Left ventricle myocardium inferior (tissue), 1 donor: ENCODE measurements around the gene ARHGEF17. TPM values are rescaled to one million over a fixed set of nuclear protein-coding genes. Genes with fewer than 3 reads are reported as not detected.
A peak's percentile ranks its signal among the peaks of the same experiment; 100 is the strongest.
"Not testable (repeated sequence)": the region's sequence is repeated elsewhere in the genome, so short reads cannot be mapped to it uniquely, and the experiment has no call there.

Experiments used
- DNase-seq: peaks from one replicate; pipeline ENCODE4 v3.0.0-alpha.2; 2020
- H3K27ac ChIP-seq: fragments of 200-600 bp; replicated peaks from 2 replicates; pipeline ENCODE4 v1.8.0; 2021
- H3K27me3 ChIP-seq: fragments of 200-600 bp; 2 replicates; pipeline ENCODE4 v1.8.0; 2021; ENCODE audit warnings: low read depth
- H3K36me3 ChIP-seq: fragments of 200-600 bp; 2 replicates; pipeline ENCODE4 v1.8.0; 2021
- H3K4me1 ChIP-seq: fragments of 200-600 bp; 2 replicates; pipeline ENCODE4 v1.8.0; 2021
- H3K4me3 ChIP-seq: fragments of 200-600 bp; 2 replicates; pipeline ENCODE4 v1.8.0; 2021; ENCODE audit warnings: mild to moderate bottlenecking, moderate library complexity
- H3K9me3 ChIP-seq: fragments of 200-600 bp; replicated peaks from 2 replicates; pipeline ENCODE4 v1.8.0; 2021
- intact Hi-C: fragments of 100-400 bp; cut with micrococcal nuclease; formaldehyde crosslinking; loops from one replicate; pipeline ENCODE4 v1.11.0; 2022
- total RNA-seq: library from RNA; stranded (reverse); fragmentation: NEBNext Ultra II Directional; extraction: Animal tissue kit (Norgen Biotek cat#: 25700); gene quantifications from one replicate; pipeline ENCODE4 v1.2.1, GENCODE V29; 2021
- TF ChIP-seq, protein P1 (sequence below): fragments of 200-600 bp; IDR thresholded peaks from 2 replicates; pipeline ENCODE4 v1.8.0; 2021; ENCODE audit warnings: antibody characterized with exemption, mild to moderate bottlenecking, borderline replicate concordance
- donor health status: DM: no; HTN: yes; CAD: no; lungs with severe emphysema.

Gene ARHGEF17
- total RNA-seq, 1 donor from 2014 or later: 53.1 TPM

DNA sequence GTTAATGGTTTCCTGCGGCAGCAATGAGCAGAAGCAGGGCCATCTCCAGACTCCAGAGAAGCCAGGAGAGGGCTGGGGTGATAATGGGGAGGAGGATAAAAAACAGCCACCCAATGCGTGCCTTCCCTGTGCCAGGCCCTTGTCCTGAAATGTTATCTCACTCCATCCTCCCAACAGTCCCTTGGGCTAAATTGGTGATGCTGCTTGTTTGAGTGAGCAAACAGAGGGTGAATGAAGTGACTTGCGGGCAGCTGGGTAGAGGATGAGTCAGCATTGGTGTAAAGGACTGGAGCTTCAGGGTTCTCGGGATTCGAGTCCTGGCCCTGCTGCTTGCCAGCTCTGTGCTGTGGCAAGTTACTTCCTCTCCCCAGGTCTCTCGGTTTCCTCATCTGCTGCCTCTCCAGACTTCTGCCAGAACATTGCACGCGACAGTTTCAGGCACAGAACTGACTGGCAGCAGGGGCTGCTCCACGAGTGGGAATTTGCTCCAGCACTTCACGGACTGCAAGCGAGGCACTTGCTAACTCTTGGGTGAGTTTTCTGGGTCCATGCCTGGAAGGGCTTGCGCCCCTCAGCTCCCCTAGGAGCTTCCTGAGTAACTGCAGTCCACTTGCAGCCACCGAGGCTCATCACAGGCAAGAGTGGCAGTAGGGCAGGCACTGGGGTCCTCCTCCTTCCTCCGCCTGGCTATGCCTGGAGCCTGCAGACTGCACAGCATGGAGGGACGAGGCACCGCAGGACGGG, 36.0 kb upstream of the ARHGEF17 start, which contains the start of gene P2RY6:
Gene P2RY6 (plus strand): TSS at position 403 of the 744 bp plus-strand sequence. CDS start 24,181 bp downstream, outside the sequence.
- Histone ChIP-seq H3K27ac (peak within 1 kb of the TSS; percentile 27), H3K4me3 (peak within 1 kb of the TSS; percentile 44), H3K9me3 (no peaks in the 10 kb centered on the region), H3K36me3 (no peaks in the 10 kb centered on the region), H3K27me3 (no peaks in the 10 kb centered on the region), H3K4me1 (peaks cover 34% of the 10 kb centered on the region)
- TF ChIP-seq, protein P1, sequence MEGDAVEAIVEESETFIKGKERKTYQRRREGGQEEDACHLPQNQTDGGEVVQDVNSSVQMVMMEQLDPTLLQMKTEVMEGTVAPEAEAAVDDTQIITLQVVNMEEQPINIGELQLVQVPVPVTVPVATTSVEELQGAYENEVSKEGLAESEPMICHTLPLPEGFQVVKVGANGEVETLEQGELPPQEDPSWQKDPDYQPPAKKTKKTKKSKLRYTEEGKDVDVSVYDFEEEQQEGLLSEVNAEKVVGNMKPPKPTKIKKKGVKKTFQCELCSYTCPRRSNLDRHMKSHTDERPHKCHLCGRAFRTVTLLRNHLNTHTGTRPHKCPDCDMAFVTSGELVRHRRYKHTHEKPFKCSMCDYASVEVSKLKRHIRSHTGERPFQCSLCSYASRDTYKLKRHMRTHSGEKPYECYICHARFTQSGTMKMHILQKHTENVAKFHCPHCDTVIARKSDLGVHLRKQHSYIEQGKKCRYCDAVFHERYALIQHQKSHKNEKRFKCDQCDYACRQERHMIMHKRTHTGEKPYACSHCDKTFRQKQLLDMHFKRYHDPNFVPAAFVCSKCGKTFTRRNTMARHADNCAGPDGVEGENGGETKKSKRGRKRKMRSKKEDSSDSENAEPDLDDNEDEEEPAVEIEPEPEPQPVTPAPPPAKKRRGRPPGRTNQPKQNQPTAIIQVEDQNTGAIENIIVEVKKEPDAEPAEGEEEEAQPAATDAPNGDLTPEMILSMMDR: no peak
- DNase-seq: no peak
- intact Hi-C loops: no loop called here

DNA sequence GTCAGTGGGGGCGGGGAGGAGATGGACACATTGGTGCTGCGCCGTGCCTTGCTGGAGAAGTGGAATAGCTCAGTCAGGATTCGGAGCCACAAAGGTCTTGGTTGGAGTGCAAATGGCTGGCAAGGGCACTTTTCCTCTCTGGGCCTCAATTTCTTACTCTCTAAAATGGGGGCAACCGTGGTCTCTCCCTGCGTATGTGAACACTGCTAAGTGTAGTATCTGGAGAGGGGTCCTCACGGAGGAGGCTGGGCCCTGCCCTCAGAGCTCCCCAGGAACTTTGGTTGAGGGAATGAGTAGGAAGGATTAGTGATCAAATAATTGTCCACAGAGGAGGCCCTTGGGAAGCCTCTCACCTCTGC, 35.4 kb upstream of the ARHGEF17 start:
- H3K27me3 ChIP-seq: no peaks in the 10 kb centered on the region
- intact Hi-C loops: no loop called here
- DNase-seq: no peak
- peak overlapping the region; percentile 44 for H3K4me3 ChIP-seq
- H3K9me3 ChIP-seq: no peaks in the 10 kb centered on the region
- TF ChIP-seq, protein P1: no peak
- peak overlapping the region; percentile 27 for H3K27ac ChIP-seq
- H3K36me3 ChIP-seq: no peaks in the 10 kb centered on the region
- H3K4me1 ChIP-seq: peaks cover 31% of the 10 kb centered on the region

DNA sequence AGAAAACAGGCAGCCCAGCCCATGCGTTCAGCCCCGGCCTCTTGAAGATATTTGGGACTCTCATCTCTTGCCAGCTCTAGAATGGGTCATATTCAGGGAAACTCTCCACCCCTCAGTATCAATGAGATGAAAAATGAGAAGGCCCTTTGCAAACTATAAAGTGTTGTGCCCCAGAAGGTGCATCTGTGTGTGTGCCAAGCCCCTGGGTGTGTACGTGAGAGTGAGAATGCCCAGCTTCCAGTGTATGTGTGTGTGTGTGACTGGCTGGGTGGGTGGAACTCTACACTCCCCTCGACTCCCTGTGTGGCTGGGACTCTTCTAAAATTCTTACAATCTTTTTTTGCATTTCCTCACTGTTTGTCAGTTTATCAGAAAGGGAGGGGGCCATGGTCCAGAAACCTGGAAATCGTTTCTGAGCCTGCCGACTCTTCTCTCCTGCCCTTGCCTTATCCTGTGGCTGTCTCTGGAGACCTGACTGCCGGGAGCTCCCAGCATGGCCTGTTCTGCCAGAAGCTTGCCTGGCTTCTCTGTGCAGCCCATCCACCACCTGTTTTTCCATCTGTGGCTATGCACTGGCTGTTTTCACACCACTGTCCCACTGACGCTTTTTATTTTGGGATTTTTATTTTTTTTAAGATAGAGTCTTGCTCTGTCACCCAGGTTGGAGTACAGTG, 34.7 kb upstream of the ARHGEF17 start:
- Histone ChIP-seq H3K27me3 (no peaks in the 10 kb centered on the region), H3K36me3 (no peaks in the 10 kb centered on the region), H3K9me3 (no peaks in the 10 kb centered on the region), H3K27ac (no peak overlapping the region), H3K4me3 (peak overlapping the region; percentile 44), H3K4me1 (peaks cover 30% of the 10 kb centered on the region)
- intact Hi-C loops: no loop called here
- no peak for DNase-seq
- TF ChIP-seq, protein P1: no peak

DNA sequence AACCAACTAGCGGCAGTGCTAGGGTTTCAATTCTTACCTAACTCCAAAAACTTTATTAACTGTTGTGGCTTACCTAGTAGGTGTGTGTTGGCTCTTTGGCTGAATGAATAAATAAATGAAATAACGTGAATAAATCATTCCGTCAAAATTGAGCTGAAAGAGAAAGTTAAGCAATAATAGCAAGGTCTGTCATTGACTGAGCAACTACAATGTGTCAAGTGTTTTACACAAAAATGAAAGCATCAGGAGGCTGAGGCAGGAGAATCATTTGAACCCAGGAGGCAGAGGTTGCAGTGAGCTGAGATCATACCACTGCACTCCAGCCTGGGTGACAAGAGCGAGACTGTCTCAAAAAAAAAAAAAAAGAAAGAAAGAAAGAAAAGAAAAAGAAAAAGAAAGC, 33.9 kb upstream of the ARHGEF17 start:
- H3K27me3 ChIP-seq, DNase-seq, H3K36me3 ChIP-seq, H3K9me3 ChIP-seq, intact Hi-C loops: not testable (repeated sequence)
- Histone ChIP-seq H3K4me3 (peak overlapping the region; percentile 44), H3K27ac (peak overlapping the region; percentile 23), H3K4me1 (peaks cover 22% of the 10 kb centered on the region)

DNA sequence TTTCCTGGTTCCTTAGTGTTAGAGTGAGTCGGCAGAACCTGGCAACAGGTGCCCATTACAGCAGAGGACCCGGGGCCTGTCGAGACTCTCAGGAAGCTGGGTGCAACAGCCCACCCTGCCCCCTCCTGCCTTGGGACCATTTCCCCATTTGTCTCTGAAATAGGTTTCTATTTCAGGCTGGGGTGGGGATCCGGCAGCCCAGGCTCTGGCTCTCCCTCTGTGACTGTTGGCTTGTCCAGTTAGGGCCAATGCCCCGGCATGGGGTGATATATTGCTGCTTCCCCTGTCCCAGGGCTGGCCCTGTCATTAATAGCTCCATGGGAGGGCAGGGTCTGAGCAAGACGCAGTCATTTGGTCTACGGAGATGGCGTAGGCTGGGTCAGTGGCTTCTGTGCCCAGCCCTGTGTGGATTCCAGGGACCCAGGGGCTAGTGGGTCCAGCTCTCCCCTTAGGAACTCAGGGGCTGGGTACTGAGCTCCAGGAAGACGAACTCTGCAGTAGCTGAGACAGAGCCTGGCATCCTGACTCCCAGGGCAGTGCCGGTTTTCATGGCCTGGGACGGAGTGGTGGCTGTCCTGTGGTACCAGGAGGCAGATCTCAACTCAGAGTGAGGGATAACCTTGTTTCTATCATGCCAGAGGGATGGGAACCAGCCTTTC, 33.2 kb upstream of the ARHGEF17 start:
- H3K4me3 ChIP-seq: peak overlapping the region; percentile 44
- TF ChIP-seq, protein P1: no peak
- H3K27me3 ChIP-seq: no peaks in the 10 kb centered on the region
- no peaks in the 10 kb centered on the region for H3K9me3 ChIP-seq
- H3K4me1 ChIP-seq: peaks cover 15% of the 10 kb centered on the region
- intact Hi-C loops: no loop called here
- peak overlapping the region; percentile 23 for H3K27ac ChIP-seq
- H3K36me3 ChIP-seq: no peaks in the 10 kb centered on the region
- DNase-seq: no peak
